GM23248 (cell line): ENCODE results near the gene PDPK1.

ENCODE experiments used
- EZH2 ChIP-seq: fragments of 200-600 bp; sonication (generic); IDR thresholded peaks from 2 replicates; pipeline ENCODE4 v1.6.1; 2018; ENCODE audit warnings: antibody characterized with exemption, mild to moderate bottlenecking; ENCODE audit not compliant: insufficient read depth, poor library complexity, severe bottlenecking
- EZH2phosphoT487 ChIP-seq: fragments of 200-600 bp; sonication (generic); IDR thresholded peaks from 2 replicates; pipeline ENCODE4 v1.6.1; 2018; ENCODE audit warnings: antibody characterized with exemption, moderate library complexity, mild to moderate bottlenecking, low read depth; ENCODE audit not compliant: insufficient read depth

GRCh38 chr16:2535625-2536013 is 2.2 kb upstream of the PDPK1 start:
- TF ChIP-seq EZH2 (no peak), EZH2phosphoT487 (no peak)
